WTC11 (cell line): ENCODE results near the gene SGMS1. TPM values are rescaled to one million over a fixed set of nuclear protein-coding genes. Genes with fewer than 3 reads are reported as not detected.

Source experiments
- ATAC-seq: fragments of 200-7000 bp; cut with Tn5 transposase; 2 replicates; pipeline ENCODE4 v1.10.0; 2021; ENCODE audit warnings: mild to moderate bottlenecking, moderate library complexity
- CTCF ChIA-PET: fragments of 300-600 bp; sonication (Branson Sonifier 250); formaldehyde crosslinking; loops from one replicate; lab custom pipeline; 2021; ENCODE audit warnings: antibody characterized with exemption; lab: Charles Lee
- POLR2A ChIA-PET: fragments of 350-600 bp; sonication (Branson Sonifier 250); formaldehyde crosslinking; loops from one replicate; lab custom pipeline; 2021; ENCODE audit warnings: antibody characterized with exemption; lab: Charles Lee
- DNase-seq: peaks from one replicate; pipeline ENCODE4 v3.0.0; 2021; ENCODE audit warnings: low spot score
- H3K27ac Mint-ChIP-seq: 2 replicates; pipeline ENCODE4 v1.8.0; 2021; ENCODE audit warnings: mixed read lengths
- H3K27me3 Mint-ChIP-seq: 2 replicates; pipeline ENCODE4 v1.8.0; 2021; ENCODE audit warnings: low read depth, mild to moderate bottlenecking, moderate library complexity, mixed read lengths
- H3K36me3 Mint-ChIP-seq: 2 replicates; pipeline ENCODE4 v1.8.0; 2021; ENCODE audit warnings: mixed read lengths
- H3K4me1 Mint-ChIP-seq: 2 replicates; pipeline ENCODE4 v1.8.0; 2022; ENCODE audit warnings: mixed read lengths
- H3K4me3 Mint-ChIP-seq: 2 replicates; pipeline ENCODE4 v1.8.0; 2021; ENCODE audit warnings: mild to moderate bottlenecking, moderate library complexity, mixed read lengths
- H3K9me3 Mint-ChIP-seq: 2 replicates; pipeline ENCODE4 v1.8.0; 2021; ENCODE audit warnings: mixed read lengths
- ESRRA ChIP-seq: sonication (generic); formaldehyde crosslinking; IDR thresholded peaks from 2 replicates; pipeline ENCODE4 v1.8.1; 2022; ENCODE audit warnings: mild to moderate bottlenecking, missing genetic modification reagents, borderline replicate concordance
- GTF2I ChIP-seq: fragments of 250-450 bp; sonication (Bioruptor Pico); conservative IDR thresholded peaks from 2 replicates; pipeline ENCODE4 v1.4.0; 2021; ENCODE audit warnings: mild to moderate bottlenecking
- SMAD3 ChIP-seq: sonication (generic); formaldehyde crosslinking; IDR thresholded peaks from 2 replicates; pipeline ENCODE4 v1.8.0; 2022; ENCODE audit warnings: missing genetic modification reagents, mild to moderate bottlenecking, borderline replicate concordance
- SOX15 ChIP-seq: fragments of 250-450 bp; sonication (Bioruptor Pico); IDR thresholded peaks from 2 replicates; pipeline ENCODE4 v1.9.0; 2021; ENCODE audit warnings: mild to moderate bottlenecking
- TP53 ChIP-seq: sonication (generic); formaldehyde crosslinking; IDR thresholded peaks from 2 replicates; pipeline ENCODE4 v1.8.1; 2023; ENCODE audit warnings: mild to moderate bottlenecking, missing genetic modification reagents
- ZBTB21 ChIP-seq: sonication (generic); formaldehyde crosslinking; IDR thresholded peaks from 2 replicates; pipeline ENCODE4 v1.8.1; 2023; ENCODE audit warnings: mild to moderate bottlenecking, missing genetic modification reagents, borderline replicate concordance
- ZNF396 ChIP-seq: fragments of 250-450 bp; sonication (Bioruptor Pico); IDR thresholded peaks from 2 replicates; pipeline ENCODE4 v1.8.0; 2021; ENCODE audit warnings: mild to moderate bottlenecking, moderate library complexity, borderline replicate concordance
- total RNA-seq: library from RNA; stranded (reverse); gene quantifications from 3 replicates; pipeline ENCODE4 v1.2.3, GENCODE V29; 2021
- TF ChIP-seq, protein P1 (sequence below): sonication (generic); formaldehyde crosslinking; IDR thresholded peaks from 2 replicates; pipeline ENCODE4 v1.8.0; 2023; ENCODE audit warnings: mild to moderate bottlenecking, missing genetic modification reagents
- TF ChIP-seq, protein P2 (sequence below): fragments of 250-450 bp; sonication (Bioruptor Pico); conservative IDR thresholded peaks from 2 replicates; pipeline ENCODE4 v1.9.0; 2021; ENCODE audit warnings: mild to moderate bottlenecking
- TF ChIP-seq, protein P3 (sequence below): sonication (generic); formaldehyde crosslinking; IDR thresholded peaks from 2 replicates; pipeline ENCODE4 v1.8.1; 2022; ENCODE audit warnings: low read depth, mild to moderate bottlenecking, moderate library complexity, missing genetic modification reagents, borderline replicate concordance
- TF ChIP-seq, protein P4 (sequence below): fragments of 250-450 bp; sonication (Bioruptor Pico); IDR thresholded peaks from 2 replicates; pipeline ENCODE4 v2.1.2; 2022; ENCODE audit warnings: mild to moderate bottlenecking, moderate library complexity
- TF ChIP-seq, protein P5 (sequence below): sonication (generic); formaldehyde crosslinking; IDR thresholded peaks from 2 replicates; pipeline ENCODE4 v1.8.1; 2022; ENCODE audit warnings: mild to moderate bottlenecking, missing genetic modification reagents, moderate library complexity, borderline replicate concordance
- TF ChIP-seq, protein P6 (sequence below): sonication (generic); formaldehyde crosslinking; IDR thresholded peaks from 2 replicates; pipeline ENCODE4 v1.8.1; 2023; ENCODE audit warnings: mild to moderate bottlenecking, missing genetic modification reagents, moderate library complexity
- TF ChIP-seq, protein P7 (sequence below): sonication (generic); formaldehyde crosslinking; IDR thresholded peaks from 2 replicates; pipeline ENCODE4 v1.8.0; 2022; ENCODE audit warnings: mild to moderate bottlenecking, missing genetic modification reagents
- TF ChIP-seq, protein P8 (sequence below): sonication (generic); formaldehyde crosslinking; IDR thresholded peaks from 2 replicates; pipeline ENCODE4 v1.8.0; 2022; ENCODE audit warnings: missing genetic modification reagents
- TF ChIP-seq, protein P9 (sequence below): fragments of 250-450 bp; sonication (Bioruptor Pico); IDR thresholded peaks from 2 replicates; pipeline ENCODE4 v1.8.0; 2021; ENCODE audit warnings: mild to moderate bottlenecking

SGMS1 gene
- total RNA-seq, 1 experiment from 2014 or later, result 13.2 TPM

DNA sequence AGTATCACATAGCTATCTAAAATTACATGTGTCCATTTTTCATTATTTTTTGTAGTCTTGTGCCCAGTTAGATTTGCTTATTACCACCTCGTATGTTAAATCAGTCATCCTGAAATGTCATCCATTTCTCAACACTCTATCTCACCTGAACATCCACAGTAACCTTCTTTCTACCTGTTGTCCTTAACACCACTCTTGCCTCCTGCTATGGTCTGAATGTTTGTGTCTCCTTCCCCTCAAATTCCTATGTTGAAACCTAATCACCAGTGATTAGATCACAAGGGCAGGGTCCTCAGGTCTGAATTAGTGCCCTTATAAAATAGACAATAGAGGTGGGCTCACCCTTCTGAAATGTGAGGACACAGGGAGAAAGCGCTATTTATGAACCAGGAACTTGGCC lies 292.3 kb downstream of the SGMS1 start (continued):
- TF ChIP-seq, protein P1, sequence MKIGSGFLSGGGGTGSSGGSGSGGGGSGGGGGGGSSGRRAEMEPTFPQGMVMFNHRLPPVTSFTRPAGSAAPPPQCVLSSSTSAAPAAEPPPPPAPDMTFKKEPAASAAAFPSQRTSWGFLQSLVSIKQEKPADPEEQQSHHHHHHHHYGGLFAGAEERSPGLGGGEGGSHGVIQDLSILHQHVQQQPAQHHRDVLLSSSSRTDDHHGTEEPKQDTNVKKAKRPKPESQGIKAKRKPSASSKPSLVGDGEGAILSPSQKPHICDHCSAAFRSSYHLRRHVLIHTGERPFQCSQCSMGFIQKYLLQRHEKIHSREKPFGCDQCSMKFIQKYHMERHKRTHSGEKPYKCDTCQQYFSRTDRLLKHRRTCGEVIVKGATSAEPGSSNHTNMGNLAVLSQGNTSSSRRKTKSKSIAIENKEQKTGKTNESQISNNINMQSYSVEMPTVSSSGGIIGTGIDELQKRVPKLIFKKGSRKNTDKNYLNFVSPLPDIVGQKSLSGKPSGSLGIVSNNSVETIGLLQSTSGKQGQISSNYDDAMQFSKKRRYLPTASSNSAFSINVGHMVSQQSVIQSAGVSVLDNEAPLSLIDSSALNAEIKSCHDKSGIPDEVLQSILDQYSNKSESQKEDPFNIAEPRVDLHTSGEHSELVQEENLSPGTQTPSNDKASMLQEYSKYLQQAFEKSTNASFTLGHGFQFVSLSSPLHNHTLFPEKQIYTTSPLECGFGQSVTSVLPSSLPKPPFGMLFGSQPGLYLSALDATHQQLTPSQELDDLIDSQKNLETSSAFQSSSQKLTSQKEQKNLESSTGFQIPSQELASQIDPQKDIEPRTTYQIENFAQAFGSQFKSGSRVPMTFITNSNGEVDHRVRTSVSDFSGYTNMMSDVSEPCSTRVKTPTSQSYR, result no peak
- no peak for TF ChIP-seq SMAD3 (CRISPR knock-in tag)
- TF ChIP-seq, protein P2, sequence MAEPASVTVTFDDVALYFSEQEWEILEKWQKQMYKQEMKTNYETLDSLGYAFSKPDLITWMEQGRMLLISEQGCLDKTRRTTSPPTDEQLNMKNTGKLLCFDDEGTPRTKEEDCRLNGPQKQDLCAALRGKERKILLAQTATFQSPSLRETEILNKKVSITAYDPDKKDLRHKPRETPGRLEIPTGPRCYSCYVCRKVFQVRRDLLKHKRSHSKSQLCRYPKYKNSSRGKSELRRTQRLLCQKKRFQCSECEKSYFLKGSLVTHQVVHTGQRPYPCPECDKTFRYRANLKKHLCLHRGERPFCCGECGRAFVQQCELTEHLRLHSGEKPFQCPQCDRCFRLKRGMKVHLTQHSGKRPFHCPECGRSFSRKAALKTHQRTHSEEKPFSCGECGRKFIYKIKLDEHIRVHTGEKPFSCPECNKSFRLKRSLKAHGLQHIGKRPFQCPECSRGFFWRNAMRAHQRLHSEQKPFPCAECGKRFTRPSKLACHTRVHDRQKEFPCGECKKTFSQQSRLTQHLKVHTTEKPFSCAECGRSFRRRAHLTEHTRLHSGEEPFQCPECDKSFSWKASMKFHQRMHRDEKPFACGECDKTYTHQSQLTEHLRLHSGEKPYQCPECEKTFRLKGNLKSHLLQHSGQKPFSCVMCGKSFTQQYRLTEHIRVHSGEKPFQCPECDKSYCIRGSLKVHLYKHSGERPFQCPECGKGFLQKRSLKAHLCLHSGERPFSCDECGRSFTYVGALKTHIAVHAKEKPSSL, result no peak
- TF ChIP-seq ESRRA (CRISPR knock-in tag), result no peak
- no peak for TF ChIP-seq GTF2I
- no peak for TF ChIP-seq ZNF396 (CRISPR knock-in tag)
- no peak for TF ChIP-seq SOX15 (CRISPR knock-in tag)
- TF ChIP-seq, protein P3, sequence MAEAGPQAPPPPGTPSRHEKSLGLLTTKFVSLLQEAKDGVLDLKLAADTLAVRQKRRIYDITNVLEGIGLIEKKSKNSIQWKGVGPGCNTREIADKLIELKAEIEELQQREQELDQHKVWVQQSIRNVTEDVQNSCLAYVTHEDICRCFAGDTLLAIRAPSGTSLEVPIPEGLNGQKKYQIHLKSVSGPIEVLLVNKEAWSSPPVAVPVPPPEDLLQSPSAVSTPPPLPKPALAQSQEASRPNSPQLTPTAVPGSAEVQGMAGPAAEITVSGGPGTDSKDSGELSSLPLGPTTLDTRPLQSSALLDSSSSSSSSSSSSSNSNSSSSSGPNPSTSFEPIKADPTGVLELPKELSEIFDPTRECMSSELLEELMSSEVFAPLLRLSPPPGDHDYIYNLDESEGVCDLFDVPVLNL (CRISPR knock-in tag), result no peak

DNA sequence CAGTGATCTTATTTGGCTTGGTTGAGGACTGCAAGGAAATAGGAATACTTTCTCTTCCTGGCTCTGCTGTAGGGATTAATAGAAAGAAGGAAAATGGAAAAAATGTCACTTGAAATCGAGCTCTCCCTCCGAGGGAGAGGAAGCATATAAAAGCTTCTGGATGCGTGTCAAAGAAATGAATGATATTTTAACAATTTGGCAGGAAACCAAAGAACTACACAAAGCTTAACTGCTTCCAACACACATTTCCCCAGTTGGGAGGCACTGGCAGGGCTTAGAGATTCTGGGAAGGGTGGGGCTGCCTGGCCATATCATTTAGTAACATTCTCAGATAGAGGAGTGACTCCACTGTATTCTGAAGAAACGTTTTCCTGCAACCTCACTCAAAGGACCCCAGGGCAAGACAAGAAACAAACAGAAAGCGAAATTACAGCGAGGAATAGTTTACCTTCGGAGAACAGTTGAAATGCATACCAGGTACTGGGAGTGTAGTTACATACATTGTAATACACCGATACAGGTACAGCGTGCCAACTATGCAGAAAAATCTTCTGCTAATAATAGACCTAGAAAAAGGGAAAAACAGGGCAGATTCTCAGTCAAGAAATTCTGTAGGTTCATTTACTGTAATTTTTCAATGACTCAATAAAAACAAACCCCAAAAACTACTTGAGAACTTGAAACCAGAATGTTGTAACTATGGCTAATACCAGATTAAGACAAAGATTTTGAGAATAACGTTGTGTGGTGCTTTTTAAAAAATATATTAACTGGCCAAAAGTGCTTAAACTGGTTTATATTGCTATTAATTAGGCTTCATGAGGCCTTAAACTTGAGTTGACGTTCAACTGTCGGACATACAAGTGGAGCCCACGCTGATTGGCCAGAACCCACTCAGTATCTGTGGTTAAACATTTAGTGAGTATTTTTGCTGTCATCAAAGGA lies 296.7 kb downstream of the SGMS1 start:
- H3K4me3 Mint-ChIP-seq, result no peak overlapping the region
- CTCF ChIA-PET, result interaction anchor here (1.2 to 1.9 kb wide), 2 partner anchors 16 to 51 kb away, joined by 6 read pairs; no protein-coding TSS in a partner anchor
- no peak for ATAC-seq
- no peaks in the 10 kb centered on the region for H3K36me3 Mint-ChIP-seq
- H3K4me1 Mint-ChIP-seq, result peaks cover 27% of the 10 kb centered on the region
- no peaks in the 10 kb centered on the region for H3K27me3 Mint-ChIP-seq
- no peaks in the 10 kb centered on the region for H3K9me3 Mint-ChIP-seq
- DNase-seq, result no peak
- TF ChIP-seq, protein P4, sequence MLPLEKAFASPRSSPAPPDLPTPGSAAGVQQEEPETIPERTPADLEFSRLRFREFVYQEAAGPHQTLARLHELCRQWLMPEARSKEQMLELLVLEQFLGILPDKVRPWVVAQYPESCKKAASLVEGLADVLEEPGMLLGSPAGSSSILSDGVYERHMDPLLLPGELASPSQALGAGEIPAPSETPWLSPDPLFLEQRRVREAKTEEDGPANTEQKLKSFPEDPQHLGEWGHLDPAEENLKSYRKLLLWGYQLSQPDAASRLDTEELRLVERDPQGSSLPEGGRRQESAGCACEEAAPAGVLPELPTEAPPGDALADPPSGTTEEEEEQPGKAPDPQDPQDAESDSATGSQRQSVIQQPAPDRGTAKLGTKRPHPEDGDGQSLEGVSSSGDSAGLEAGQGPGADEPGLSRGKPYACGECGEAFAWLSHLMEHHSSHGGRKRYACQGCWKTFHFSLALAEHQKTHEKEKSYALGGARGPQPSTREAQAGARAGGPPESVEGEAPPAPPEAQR, result no peak
- TF ChIP-seq TP53 (CRISPR knock-in tag) (no peak), ZBTB21 (CRISPR knock-in tag) (no peak), GTF2I (no peak)
- TF ChIP-seq, protein P5, sequence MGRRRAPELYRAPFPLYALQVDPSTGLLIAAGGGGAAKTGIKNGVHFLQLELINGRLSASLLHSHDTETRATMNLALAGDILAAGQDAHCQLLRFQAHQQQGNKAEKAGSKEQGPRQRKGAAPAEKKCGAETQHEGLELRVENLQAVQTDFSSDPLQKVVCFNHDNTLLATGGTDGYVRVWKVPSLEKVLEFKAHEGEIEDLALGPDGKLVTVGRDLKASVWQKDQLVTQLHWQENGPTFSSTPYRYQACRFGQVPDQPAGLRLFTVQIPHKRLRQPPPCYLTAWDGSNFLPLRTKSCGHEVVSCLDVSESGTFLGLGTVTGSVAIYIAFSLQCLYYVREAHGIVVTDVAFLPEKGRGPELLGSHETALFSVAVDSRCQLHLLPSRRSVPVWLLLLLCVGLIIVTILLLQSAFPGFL, result no peak
- POLR2A ChIA-PET, result no interaction called here
- peak overlapping the region; percentile 64 for H3K27ac Mint-ChIP-seq

DNA sequence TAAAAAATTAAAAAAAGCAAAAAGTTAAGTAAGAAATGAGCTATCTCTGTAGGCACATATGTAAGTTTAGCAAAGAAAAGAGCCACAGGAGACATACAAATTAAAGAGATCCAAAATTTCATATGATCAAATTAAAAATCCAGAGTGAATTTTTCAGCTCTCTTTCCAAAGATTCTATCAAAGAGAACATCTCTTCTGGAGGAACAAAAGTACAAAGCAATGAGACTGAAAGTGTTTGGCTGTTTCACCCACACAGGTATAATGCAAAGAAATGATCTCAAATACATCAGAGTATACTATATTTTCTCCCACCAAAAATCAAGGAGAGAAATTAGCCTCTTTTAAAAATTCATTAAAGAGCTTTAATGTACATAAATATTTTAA lies 297.6 kb downstream of the SGMS1 start:
- DNase-seq (no peak), ATAC-seq (no peak)
- ChIA-PET POLR2A (no interaction called here), CTCF (interaction anchor here (1.2 to 1.9 kb wide), 3 partner anchors 15 to 50 kb away, joined by 6 read pairs; no protein-coding TSS in a partner anchor)
- H3K27me3 Mint-ChIP-seq, result no peaks in the 10 kb centered on the region
- H3K4me3 Mint-ChIP-seq, result no peak overlapping the region
- H3K4me1 Mint-ChIP-seq, result peaks cover 27% of the 10 kb centered on the region
- H3K9me3 Mint-ChIP-seq, result no peaks in the 10 kb centered on the region
- H3K27ac Mint-ChIP-seq, result no peak overlapping the region
- no peaks in the 10 kb centered on the region for H3K36me3 Mint-ChIP-seq
- TF ChIP-seq, protein P6, sequence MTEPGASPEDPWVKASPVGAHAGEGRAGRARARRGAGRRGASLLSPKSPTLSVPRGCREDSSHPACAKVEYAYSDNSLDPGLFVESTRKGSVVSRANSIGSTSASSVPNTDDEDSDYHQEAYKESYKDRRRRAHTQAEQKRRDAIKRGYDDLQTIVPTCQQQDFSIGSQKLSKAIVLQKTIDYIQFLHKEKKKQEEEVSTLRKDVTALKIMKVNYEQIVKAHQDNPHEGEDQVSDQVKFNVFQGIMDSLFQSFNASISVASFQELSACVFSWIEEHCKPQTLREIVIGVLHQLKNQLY (CRISPR knock-in tag), result no peak
- TF ChIP-seq, protein P7, sequence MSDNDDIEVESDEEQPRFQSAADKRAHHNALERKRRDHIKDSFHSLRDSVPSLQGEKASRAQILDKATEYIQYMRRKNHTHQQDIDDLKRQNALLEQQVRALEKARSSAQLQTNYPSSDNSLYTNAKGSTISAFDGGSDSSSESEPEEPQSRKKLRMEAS (CRISPR knock-in tag), result no peak
- TF ChIP-seq, protein P8, sequence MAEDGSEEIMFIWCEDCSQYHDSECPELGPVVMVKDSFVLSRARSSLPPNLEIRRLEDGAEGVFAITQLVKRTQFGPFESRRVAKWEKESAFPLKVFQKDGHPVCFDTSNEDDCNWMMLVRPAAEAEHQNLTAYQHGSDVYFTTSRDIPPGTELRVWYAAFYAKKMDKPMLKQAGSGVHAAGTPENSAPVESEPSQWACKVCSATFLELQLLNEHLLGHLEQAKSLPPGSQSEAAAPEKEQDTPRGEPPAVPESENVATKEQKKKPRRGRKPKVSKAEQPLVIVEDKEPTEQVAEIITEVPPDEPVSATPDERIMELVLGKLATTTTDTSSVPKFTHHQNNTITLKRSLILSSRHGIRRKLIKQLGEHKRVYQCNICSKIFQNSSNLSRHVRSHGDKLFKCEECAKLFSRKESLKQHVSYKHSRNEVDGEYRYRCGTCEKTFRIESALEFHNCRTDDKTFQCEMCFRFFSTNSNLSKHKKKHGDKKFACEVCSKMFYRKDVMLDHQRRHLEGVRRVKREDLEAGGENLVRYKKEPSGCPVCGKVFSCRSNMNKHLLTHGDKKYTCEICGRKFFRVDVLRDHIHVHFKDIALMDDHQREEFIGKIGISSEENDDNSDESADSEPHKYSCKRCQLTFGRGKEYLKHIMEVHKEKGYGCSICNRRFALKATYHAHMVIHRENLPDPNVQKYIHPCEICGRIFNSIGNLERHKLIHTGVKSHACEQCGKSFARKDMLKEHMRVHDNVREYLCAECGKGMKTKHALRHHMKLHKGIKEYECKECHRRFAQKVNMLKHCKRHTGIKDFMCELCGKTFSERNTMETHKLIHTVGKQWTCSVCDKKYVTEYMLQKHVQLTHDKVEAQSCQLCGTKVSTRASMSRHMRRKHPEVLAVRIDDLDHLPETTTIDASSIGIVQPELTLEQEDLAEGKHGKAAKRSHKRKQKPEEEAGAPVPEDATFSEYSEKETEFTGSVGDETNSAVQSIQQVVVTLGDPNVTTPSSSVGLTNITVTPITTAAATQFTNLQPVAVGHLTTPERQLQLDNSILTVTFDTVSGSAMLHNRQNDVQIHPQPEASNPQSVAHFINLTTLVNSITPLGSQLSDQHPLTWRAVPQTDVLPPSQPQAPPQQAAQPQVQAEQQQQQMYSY, result no peak
- TF ChIP-seq, protein P9, sequence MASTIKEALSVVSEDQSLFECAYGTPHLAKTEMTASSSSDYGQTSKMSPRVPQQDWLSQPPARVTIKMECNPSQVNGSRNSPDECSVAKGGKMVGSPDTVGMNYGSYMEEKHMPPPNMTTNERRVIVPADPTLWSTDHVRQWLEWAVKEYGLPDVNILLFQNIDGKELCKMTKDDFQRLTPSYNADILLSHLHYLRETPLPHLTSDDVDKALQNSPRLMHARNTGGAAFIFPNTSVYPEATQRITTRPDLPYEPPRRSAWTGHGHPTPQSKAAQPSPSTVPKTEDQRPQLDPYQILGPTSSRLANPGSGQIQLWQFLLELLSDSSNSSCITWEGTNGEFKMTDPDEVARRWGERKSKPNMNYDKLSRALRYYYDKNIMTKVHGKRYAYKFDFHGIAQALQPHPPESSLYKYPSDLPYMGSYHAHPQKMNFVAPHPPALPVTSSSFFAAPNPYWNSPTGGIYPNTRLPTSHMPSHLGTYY (CRISPR knock-in tag), result no peak
